Endothelial cell of umbilical vein (primary cell): ENCODE results near the gene CSAG2. TPM values are rescaled to one million over a fixed set of nuclear protein-coding genes. Genes with fewer than 3 reads are reported as not detected.

Source experiments
- BruUV-seq: library from RNA; stranded (reverse); fragments of 400-500 nt; replicated peaks from 2 replicates; lab custom pipeline; 2021; lab: Mats Ljungman, UMichigan
- CTCF ChIA-PET: fragments of 300-600, 350-600 bp; sonication (Branson Sonifier 250); formaldehyde crosslinking; loops from one replicate; lab custom pipeline; 2021; ENCODE audit warnings: antibody characterized with exemption, inconsistent platforms; lab: Charles Lee
- POLR2A ChIA-PET: fragments of 300-600, 350-600 bp; sonication (Branson Sonifier 250); formaldehyde crosslinking; loops from one replicate; lab custom pipeline; 2021; ENCODE audit warnings: antibody characterized with exemption, inconsistent platforms; lab: Charles Lee
- DNase-seq: peaks from one replicate; pipeline ENCODE4 v3.0.0-alpha.2; 2011; ENCODE audit warnings: low read depth, low spot score
- FAIRE-seq: peaks from 2 replicates; lab custom pipeline; 2011; peaks lifted over from hg19 to GRCh38; lab: Jason Lieb, UNC
- H2AFZ ChIP-seq: 2 replicates; pipeline ENCODE4 v1.6.0; 2012; ENCODE audit warnings: low read depth, low read length, control low read depth, inconsistent platforms
- H3K27ac ChIP-seq: 2 replicates; pipeline ENCODE4 v1.5.1; 2011; ENCODE audit warnings: low read depth, mild to moderate bottlenecking, control low read depth, low read length, moderate library complexity; ENCODE audit not compliant: insufficient read depth
- H3K27me3 ChIP-seq, 2 experiments: 2 replicates each; pipeline versions ENCODE4 v1.6.0 to v1.6.1; 2011; ENCODE audit warnings: low read length in 2 of 2, mixed read lengths in 1 of 2; ENCODE audit not compliant: control insufficient read depth in 2 of 2, insufficient read depth in 2 of 2
- H3K36me3 ChIP-seq, 2 experiments: 2 replicates in 1 of 2; 3 replicates in 1 of 2; pipeline ENCODE4 v1.5.1; 2011; ENCODE audit warnings: low read length in 2 of 2, mild to moderate bottlenecking in 1 of 2, moderate library complexity in 1 of 2; ENCODE audit not compliant: control insufficient read depth in 2 of 2, insufficient read depth in 2 of 2; ENCODE audit errors: extremely low read depth in 1 of 2
- H3K4me1 ChIP-seq: 3 replicates; pipeline ENCODE4 v1.5.1; 2011; ENCODE audit warnings: mild to moderate bottlenecking, low read length; ENCODE audit not compliant: control insufficient read depth, insufficient read depth; ENCODE audit errors: extremely low read depth
- H3K4me2 ChIP-seq: 2 replicates; pipeline ENCODE4 v1.6.1; 2011; ENCODE audit warnings: low read length, control low read depth, mixed read lengths; ENCODE audit not compliant: insufficient read depth
- H3K4me3 ChIP-seq, 3 experiments: fragments of 200-600 bp in 1 of 3; sonication (generic), shearing (Covaris generic) in 1 of 3; replicated peaks in 1 of 3; 2 replicates each; pipeline ENCODE4 v1.5.1; 2011 to 2016; ENCODE audit warnings: control low read depth in 3 of 3, low read length in 3 of 3, mild to moderate bottlenecking in 2 of 3, inconsistent platforms in 1 of 3, low read depth in 1 of 3, moderate library complexity in 1 of 3; ENCODE audit not compliant: insufficient read depth in 1 of 3
- H3K79me2 ChIP-seq: 2 replicates; pipeline ENCODE4 v1.6.0; 2012; ENCODE audit warnings: low read length, inconsistent platforms; ENCODE audit not compliant: control insufficient read depth, insufficient read depth
- H3K9ac ChIP-seq: replicated peaks from 2 replicates; pipeline ENCODE3; 2011; ENCODE audit warnings: low read length, control low read depth; ENCODE audit not compliant: insufficient read depth; ENCODE audit errors: extremely low read depth
- H3K9me1 ChIP-seq: replicated peaks from 3 replicates; pipeline ENCODE4 v1.6.0; 2011; ENCODE audit warnings: mild to moderate bottlenecking, low read length; ENCODE audit not compliant: control insufficient read depth, insufficient read depth; ENCODE audit errors: extremely low read depth
- H3K9me3 ChIP-seq: replicated peaks from 2 replicates; pipeline ENCODE4 v1.5.1; 2012; ENCODE audit warnings: low read length, inconsistent platforms; ENCODE audit not compliant: control insufficient read depth, insufficient read depth
- H4K20me1 ChIP-seq: replicated peaks from 2 replicates; pipeline ENCODE3; 2011; ENCODE audit warnings: mild to moderate bottlenecking, low read length; ENCODE audit not compliant: control insufficient read depth, insufficient read depth; ENCODE audit errors: extremely low read depth
- CTCF ChIP-seq, 2 donors: IDR thresholded peaks; 1 replicate in 1 of 2; 2 replicates in 1 of 2; pipeline ENCODE4 v1.5.1; 2011; ENCODE audit warnings: low read length in 2 of 2, mild to moderate bottlenecking in 2 of 2, moderate library complexity in 2 of 2, control low read depth in 1 of 2, inconsistent platforms in 1 of 2, low read depth in 1 of 2; ENCODE audit not compliant: insufficient read depth in 1 of 2; ENCODE audit errors: extremely low read depth in 1 of 2
- EZH2 ChIP-seq: IDR thresholded peaks from 2 replicates; pipeline ENCODE4 v1.6.1; 2012; ENCODE audit warnings: borderline replicate concordance, low read depth, mild to moderate bottlenecking, moderate library complexity, low read length, inconsistent platforms; ENCODE audit not compliant: severe bottlenecking
- FOS ChIP-seq: IDR thresholded peaks from 2 replicates; pipeline ENCODE4 v1.6.1; 2011; ENCODE audit warnings: mild to moderate bottlenecking, low read length, moderate library complexity, borderline replicate concordance; ENCODE audit not compliant: insufficient read depth
- GATA2 ChIP-seq: IDR thresholded peaks from 2 replicates; pipeline ENCODE4 v1.7.0; 2011; ENCODE audit warnings: low read depth, mild to moderate bottlenecking, moderate library complexity, mixed read lengths, low read length; ENCODE audit not compliant: insufficient read length, insufficient read depth
- JUN ChIP-seq: IDR thresholded peaks from 2 replicates; pipeline ENCODE4 v1.6.1; 2011; ENCODE audit warnings: borderline replicate concordance, low read depth; ENCODE audit not compliant: insufficient read length, insufficient read depth
- MAX ChIP-seq: IDR thresholded peaks from 2 replicates; pipeline ENCODE4 v1.6.1; 2011; ENCODE audit not compliant: insufficient read depth, insufficient read length
- MYC ChIP-seq: IDR thresholded peaks from one replicate; pipeline ENCODE4 v1.6.1; 2011; ENCODE audit warnings: mild to moderate bottlenecking, low read depth, low read length
- POLR2A ChIP-seq: IDR thresholded peaks from 2 replicates; pipeline ENCODE4 v1.6.1; 2012; ENCODE audit warnings: low read depth, mild to moderate bottlenecking, control low read depth, low read length
- POLR2AphosphoS5 ChIP-seq: IDR thresholded peaks from 2 replicates; pipeline ENCODE4 v1.6.1; 2012; ENCODE audit warnings: low read depth, mild to moderate bottlenecking, control low read depth, low read length, moderate library complexity; ENCODE audit not compliant: insufficient read depth
- dilution Hi-C: fragments of 300-500 bp; cut with MboI; formaldehyde crosslinking; loops from one replicate; pipeline ENCODE4 v1.15.0; 2019; ENCODE audit warnings: low sequenced_read_pairs; ENCODE audit not compliant: extremely low pct_ligation_motif_present
- intact Hi-C: fragments of 100-400 bp; cut with micrococcal nuclease; formaldehyde crosslinking; loops from one replicate; pipeline ENCODE4 v1.10.0; 2022
- polyA plus RNA-seq, 4 experiments: library from polyadenylated mRNA; depleted of rRNA in 3 of 4; stranded (reverse) in 3 of 4; unstranded in 1 of 4; fragments of >200 nt; gene quantifications; 2 replicates each; pipeline versions ENCODE4 v1.2.1 to v1.2.3, GENCODE V29; 2011 to 2012; ENCODE audit warnings: missing spikeins in 1 of 4
- total RNA-seq: library from RNA; stranded (reverse); gene quantifications from 2 replicates; pipeline ENCODE4 v1.2.3, GENCODE V29; 2021

The CSAG2 gene
- total and polyA plus RNA-seq, 2 donors (not counting 3 experiments of a cell fraction or from before 2014, with no cell fraction given) = not detected

GRCh38 chrX:152735860-152736511 is 26.9 kb upstream of the CSAG2 start:
- Histone ChIP-seq H3K9ac (no peak overlapping the region), H4K20me1 (no peaks in the 10 kb centered on the region), H3K4me3 (no peak overlapping the region), H3K36me3 (no peaks in the 10 kb centered on the region), H3K27me3 (no peaks in the 10 kb centered on the region), H3K4me2 (no peak overlapping the region), H3K9me3 (no peaks in the 10 kb centered on the region), H3K27ac (no peak overlapping the region), H2AFZ (no peak overlapping the region), H3K4me1 (no peaks in the 10 kb centered on the region), H3K9me1 (no peaks in the 10 kb centered on the region), H3K79me2 (no peaks in the 10 kb centered on the region)
- ChIA-PET POLR2A (no interaction called here), CTCF (no interaction called here)
- FAIRE-seq (no peak), DNase-seq (no peak)
- dilution Hi-C loops (no loop called here), intact Hi-C loops (no loop called here)
- TF ChIP-seq POLR2AphosphoS5 (no peak), FOS (no peak), GATA2 (no peak), EZH2 (no peak), MYC (no peak), MAX (no peak), JUN (no peak), CTCF (IDR thresholded peaks at IDR 0.05; ENCODE audit: extremely low read depth in 1 of 2, insufficient read depth in 1 of 2, low read depth in 1 of 2, low read length in 2 of 2) (no peak), POLR2A (no peak)
- no TSS peak for BruUV-seq
